SKM-1 treated with dmso at 0.1 percent for 144 hours (cell line): ENCODE measurements around the gene ULBP2.
"Not testable (repeated sequence)": the region's sequence is repeated elsewhere in the genome, so short reads cannot be mapped to it uniquely, and the experiment has no call there.

Source experiments
- DNase-seq: peaks from one replicate; lab custom pipeline; 2025; ENCODE audit not compliant: unreplicated experiment; lab: John Stamatoyannopoulos, UW

Gene ULBP2

GRCh38 chr6:149925974-149926777, 15.6 kb upstream of the ULBP2 start:
- DNase-seq, result peak; percentile 15

DNA sequence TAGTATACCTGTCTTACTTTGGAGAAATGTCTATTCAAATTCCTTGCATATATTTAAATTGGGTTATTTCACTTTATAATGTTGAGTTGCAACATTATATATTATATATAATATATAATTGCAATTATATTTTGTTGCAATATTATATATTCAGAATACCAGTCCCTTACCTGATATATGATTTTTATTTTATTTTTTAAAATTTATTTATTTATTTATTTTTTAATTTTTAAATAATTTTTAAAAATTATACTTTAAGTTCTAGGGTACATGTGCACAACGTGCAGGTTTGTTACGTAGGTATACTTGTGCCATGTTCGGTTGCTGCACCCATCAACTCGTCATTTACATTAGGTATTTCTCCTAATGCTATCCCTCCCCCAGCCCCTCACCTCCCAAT, 14.8 kb upstream of the ULBP2 start:
- DNase-seq, result not testable (repeated sequence)

DNA sequence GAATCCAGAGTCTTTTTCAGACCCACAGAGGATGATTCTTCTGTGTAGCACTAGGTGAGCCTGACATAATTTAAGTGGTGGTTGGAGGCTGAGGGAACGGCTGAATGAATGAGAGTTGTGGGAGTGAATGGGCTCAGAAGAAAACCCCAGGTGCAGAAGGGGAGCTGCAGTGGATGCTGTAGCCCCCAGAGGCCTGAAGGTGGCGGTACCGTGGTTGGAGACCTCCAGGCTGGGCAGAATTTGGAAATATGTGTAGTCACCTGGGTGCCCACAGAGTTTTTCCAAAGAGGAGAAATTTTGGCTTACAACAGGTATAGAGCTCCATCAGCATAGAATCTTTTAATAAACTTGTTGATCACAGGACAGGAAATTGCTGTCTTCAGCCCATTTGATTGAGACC, 12.4 kb upstream of the ULBP2 start:
- DNase-seq, result no peak

- no peak for DNase-seq
Measured at GRCh38 chr6:149931501-149931900, 10.3 kb upstream of the ULBP2 start.

DNA sequence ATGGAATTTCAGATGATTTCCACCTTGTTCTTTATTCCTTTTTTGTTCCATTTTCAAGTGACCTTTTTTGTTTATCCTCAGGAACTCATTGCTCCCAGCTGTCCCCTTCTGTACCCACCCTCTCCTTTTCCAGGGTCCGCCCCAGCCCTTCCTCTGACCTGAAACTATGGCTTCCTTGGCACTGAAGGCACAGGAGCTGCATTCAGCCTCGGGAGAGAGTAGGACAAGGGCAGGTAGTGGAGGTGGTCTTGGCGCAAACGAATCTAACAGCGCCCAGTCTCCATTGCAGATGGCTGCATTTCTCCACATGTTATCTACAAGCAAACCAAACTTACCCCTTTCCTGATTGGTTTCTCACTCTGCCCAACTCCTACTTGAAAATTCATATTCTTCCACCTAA, 8.8 kb upstream of the ULBP2 start:
- no peak for DNase-seq

- DNase-seq, result no peak
Measured at GRCh38 chr6:149933461-149933860, 8.4 kb upstream of the ULBP2 start.

- peak; percentile 40 for DNase-seq
Measured at GRCh38 chr6:149934249-149935156, 7.3 kb upstream of the ULBP2 start.

DNA sequence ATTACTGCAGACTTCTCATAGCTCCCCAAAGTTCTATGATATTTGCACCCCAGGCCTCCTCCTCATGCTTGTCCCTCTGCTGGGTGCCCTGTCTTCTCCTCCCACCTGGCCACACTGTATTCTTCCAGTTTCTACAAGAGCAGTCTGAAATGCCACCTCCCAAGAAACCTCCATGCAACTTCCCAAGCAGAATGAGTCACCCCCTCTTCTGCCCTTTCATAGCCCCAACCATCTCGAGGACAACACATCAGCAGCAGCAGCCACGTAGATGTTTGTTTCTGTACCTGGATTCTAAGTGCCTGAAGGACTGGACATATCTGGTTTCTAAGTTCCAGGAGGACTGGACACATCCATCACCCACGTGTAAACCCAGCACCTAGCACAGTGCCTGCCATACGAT, 6.6 kb upstream of the ULBP2 start:
- no peak for DNase-seq

- no peak for DNase-seq
Measured at GRCh38 chr6:149935668-149936067, 6.1 kb upstream of the ULBP2 start.

DNA sequence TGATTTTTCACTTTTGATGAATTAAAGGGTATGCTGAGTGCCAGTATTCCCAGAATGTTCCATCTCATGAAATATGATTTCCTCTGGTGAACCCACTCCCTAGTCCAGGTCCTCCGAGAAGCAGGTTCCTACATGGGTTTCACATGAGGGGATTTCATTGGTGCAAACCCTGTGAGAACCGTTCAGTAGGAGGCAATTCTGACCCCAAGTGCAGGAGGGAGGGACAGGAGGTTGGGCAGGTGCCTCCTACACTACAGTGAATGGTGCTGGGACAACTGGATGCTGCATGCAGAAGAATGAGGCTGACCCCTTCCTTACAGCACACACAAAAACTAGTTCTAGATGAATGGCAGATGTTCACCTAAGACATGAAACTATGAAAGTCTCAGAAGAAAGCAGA, 5.1 kb upstream of the ULBP2 start:
- no peak for DNase-seq

- not testable (repeated sequence) for DNase-seq
Measured at GRCh38 chr6:149938013-149938570, 3.7 kb upstream of the ULBP2 start.

DNA sequence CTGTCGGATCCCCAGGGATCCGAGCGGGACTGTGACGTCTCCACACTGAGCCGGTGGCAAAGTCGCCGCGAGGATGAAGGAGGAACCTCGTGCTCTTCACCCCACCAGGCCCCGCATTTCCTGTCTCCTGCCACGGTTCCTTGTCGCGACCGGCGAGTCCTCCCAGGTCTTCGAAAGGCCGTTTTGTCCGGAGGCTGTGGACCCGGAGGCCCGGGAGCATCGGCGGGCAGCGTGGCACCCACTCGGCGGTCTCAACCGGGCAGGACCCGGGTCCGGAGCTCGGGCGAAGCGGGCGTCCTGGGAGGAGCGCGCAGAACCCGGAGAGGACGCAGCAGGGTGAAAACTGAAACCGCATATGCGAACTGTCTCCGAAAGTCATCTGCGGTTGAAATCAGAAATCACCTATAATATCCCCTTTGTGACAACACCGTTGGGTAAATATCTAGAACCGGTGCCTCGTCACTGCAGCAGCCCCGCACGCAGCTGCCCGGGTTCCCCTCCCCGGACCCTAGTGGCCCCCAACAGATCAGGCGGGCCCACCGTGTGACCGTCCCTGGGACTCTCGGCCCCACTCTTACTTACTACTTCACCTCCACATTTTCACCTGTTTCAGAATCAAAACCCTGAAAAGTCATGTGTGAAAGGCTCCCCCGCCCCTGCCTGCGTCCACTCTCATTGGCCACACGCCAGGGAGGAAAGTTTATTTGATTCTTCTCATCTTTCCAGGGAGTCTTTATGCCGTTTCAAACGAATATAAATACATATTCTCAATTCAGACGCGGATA, 3.1 kb upstream of the ULBP2 start:
- no peak for DNase-seq

DNA sequence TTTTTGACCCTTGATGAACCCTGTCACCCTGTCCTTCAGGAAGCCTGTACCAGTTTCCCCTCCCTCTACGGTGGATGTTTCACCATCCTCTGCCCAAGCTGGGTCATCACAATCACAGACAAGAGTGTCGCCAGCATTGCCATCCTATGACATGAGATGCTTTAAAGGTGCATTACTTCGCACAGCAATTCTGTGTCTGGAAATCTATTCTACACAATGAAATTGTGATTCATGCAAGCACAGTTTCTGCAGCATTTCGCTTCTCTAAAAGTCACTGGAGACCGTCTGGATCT, 2.5 kb upstream of the ULBP2 start:
- DNase-seq, result no peak

DNA sequence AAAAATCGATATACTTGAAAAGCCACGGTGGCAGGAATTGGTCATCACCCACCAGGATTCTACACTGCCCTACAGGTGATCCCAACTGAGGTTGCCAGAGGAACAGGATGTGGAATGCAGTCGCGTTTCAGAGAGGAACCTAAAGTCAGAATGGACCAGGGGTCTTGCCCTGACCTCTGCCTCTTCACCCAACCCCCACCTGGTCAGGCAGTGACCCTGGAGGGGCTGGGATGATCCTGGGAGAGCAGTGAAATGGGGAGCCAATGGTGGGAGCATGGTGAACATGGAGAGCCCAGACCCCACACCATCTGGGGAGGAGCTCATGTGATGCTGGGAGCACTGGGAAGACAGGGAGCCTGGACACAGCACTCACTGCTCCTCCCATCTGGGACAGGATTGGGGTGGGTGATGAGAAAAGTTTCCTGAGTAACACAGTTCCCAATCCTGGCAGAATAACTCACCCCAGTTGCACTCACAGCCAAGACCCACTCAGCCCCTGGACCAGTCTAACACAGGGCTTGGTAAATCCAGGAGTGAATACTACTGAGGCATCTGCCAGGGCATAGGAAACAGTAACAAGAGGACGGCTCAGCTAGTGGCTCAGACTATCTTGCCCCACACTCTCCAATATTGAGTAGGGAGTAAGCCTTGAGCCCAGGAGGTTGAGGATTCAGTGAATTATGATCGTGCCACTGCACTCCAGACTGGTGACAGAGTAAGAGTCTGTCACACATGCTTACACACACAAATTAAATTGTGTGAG, 1.7 kb upstream of the ULBP2 start:
- DNase-seq, result no peak

DNA sequence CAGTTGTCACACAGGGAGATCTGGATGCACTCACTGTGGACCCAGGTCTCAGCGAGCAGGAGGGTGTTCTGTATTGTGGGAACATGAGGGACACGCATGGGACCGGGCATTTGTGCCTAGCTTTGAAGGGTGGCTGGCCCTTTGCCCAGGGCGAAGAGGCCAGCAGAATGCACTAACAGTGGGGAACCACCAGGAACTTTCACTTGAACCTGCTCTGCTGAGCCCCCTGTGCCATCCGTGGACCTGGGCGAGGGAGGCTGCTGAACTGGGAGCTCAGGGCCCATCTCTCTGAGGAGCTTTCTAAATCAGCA, 1.2 kb upstream of the ULBP2 start:
- no peak for DNase-seq

DNA sequence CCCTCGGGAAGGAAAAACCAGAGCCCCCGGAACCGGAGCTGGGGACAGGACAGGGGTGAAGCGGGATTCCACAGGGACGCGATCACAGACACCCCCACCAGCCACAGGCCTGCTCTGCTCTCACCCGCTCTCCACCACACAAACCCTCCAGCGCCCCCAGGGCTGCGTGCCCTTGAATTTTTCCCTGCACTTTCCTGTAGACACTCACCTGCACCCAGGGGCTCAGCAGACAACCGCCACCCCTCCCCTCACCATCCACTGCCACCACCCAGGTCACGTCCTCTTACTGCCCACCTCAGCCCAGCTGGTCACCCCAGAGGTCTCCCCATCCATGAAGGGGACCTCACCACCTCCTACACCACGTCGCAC, 631 bp downstream of the ULBP2 start:
- no peak for DNase-seq

DNA sequence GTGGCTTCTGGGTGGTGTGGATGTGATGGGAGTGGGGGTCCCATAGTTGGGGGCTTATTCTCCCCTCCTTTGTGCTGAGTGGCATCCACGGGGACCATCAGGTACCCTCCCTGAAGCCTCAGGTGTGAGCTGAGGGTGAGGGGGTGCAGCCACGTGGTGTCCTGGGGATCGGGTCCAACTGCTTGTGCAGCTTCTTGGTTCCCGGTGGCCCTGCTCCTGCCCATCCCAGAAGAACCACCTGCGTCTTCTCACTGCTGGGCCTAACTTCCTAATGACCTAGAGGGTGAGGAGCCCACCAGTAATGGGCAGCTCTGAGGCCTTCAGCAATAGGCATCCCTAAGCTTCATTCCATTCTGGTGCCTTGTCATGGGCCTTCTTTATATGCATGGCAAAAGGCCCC, 1.5 kb downstream of the ULBP2 start:
- DNase-seq, result not testable (repeated sequence)

- not testable (repeated sequence) for DNase-seq
Measured at GRCh38 chr6:149945276-149945675, 3.5 kb downstream of the ULBP2 start.

GRCh38 chr6:149946631-149947030, 4.8 kb downstream of the ULBP2 start:
- DNase-seq, result not testable (repeated sequence)

DNA sequence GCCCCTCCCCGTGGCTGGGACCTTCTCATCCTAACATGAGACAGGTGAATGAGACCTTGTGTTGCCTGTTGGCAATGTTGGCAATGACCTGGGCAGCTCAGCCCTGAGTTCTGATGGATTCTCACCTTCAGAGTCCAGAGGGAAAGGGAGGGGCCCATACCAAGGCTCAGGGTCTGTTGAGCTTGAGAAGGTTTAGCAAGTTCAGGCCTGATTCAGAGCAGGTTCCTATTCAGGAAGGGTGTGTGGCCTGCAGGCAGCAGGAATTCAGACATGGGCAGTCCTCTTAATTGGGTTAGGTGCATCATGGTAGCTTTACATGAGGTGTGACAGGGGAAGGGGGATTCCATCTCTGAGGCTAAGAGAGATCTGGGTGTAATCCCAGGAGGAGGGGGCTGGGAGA, 5.7 kb downstream of the ULBP2 start:
- DNase-seq, result not testable (repeated sequence)

DNA sequence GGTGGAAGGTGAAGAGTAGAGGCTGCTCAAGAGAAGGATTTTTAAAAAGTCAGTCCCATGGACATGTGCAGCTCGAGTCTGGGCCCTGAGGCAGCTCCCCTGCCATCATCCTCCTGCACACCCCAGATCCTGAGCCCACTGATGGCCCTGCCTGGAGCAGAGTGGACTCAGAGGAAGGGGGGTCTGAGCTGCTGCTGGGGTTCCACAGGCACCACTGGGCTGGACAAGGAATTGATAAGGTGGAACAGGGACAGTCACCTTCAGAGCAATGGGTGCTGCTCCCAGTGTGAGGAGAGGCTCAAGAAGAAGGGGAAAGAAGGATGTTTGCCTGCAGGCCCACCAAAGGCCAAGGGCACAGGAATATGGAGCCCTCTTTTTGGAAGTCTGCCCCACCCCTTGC, 6.2 kb downstream of the ULBP2 start:
- no peak for DNase-seq
